Epithelial cell of esophagus (primary cell): ENCODE measurements around the gene WRNIP1.

Source experiments
- DNase-seq: peaks from one replicate; pipeline ENCODE4 v3.0.0; 2010; ENCODE audit warnings: low read depth
- H3K4me3 ChIP-seq: 2 replicates; pipeline ENCODE4 v1.5.1; 2011; ENCODE audit warnings: mild to moderate bottlenecking, low read length, control low read depth
- CTCF ChIP-seq: IDR thresholded peaks from 2 replicates; pipeline ENCODE4 v1.5.1; 2011; ENCODE audit warnings: low read depth, mild to moderate bottlenecking, low read length, control low read depth, inconsistent platforms; ENCODE audit not compliant: insufficient read depth; ENCODE audit errors: missing control alignments

Gene WRNIP1

GRCh38 chr6:2725364-2725988, 39.7 kb upstream of the WRNIP1 start:
- no peak for DNase-seq
- no peak for TF ChIP-seq CTCF
- no peak overlapping the region for H3K4me3 ChIP-seq

- DNase-seq = no peak
- no peak for TF ChIP-seq CTCF
- no peak overlapping the region for H3K4me3 ChIP-seq
Measured at GRCh38 chr6:2725999-2726567, 39.1 kb upstream of the WRNIP1 start.

GRCh38 chr6:2729921-2730320, 35.3 kb upstream of the WRNIP1 start:
- TF ChIP-seq CTCF = no peak
- no peak for DNase-seq
- H3K4me3 ChIP-seq = no peak overlapping the region

- no peak for TF ChIP-seq CTCF
- no peak overlapping the region for H3K4me3 ChIP-seq
- no peak for DNase-seq
Measured at GRCh38 chr6:2730353-2731107, 34.7 kb upstream of the WRNIP1 start.

GRCh38 chr6:2731281-2731909, 33.8 kb upstream of the WRNIP1 start:
- H3K4me3 ChIP-seq = no peak overlapping the region
- peak; percentile 54 for DNase-seq
- no peak for TF ChIP-seq CTCF

DNA sequence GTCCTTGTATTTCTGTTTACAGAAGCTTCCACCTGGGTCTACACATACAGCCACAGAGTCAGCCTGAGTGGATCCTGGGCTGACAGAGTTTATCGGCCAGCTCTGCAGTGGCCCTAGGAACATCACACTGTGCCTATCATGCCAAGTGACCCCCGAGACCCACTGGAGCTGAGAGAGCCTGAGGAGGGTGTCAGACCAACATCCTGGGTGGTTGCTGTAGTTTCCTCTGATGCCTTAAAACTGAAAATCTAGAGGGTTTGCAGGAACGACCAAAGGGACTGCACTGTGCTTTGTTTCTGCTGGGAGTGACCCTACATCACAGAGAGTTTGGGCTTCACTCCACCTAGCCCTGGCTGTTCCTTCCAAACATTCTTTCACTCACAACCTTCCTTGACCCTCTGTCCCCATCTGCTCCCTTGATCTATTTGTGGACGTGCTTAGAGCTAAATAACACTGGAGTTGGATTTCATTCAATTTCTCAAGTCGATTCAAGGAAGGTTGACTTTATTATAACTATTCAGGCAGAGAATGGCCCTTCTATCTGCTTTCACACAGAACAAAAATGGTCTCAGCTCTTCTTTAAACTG, 32.6 kb upstream of the WRNIP1 start:
- H3K4me3 ChIP-seq = no peak overlapping the region
- DNase-seq = no peak
- no peak for TF ChIP-seq CTCF
